ENCODE measurements around the gene CCSER1.
"Not testable (repeated sequence)": the region's sequence is repeated elsewhere in the genome, so short reads cannot be mapped to it uniquely, and the experiment has no call there.

CCSER1 gene

DNA sequence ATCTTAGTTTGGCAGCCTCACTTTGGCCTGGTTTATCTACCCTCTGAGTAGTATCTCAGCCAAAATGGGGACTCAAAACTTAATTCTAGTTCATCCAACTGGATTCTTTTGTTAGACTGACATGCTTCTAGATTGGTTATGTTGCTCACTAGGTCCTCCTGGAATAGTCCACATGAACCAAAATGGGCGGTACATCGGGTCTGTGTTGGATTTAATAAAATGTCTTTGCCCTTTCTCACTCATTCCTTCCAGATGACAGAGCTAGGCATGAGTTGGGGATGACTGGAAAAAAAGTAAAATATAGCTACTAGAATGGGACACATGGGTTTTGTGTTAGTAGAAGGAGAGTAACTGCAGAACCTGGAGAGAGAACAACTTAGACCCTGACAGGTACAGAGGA lies 247.9 kb downstream of the CCSER1 start:
- no peak for TF ChIP-seq EZH2phosphoT487 (IDR thresholded peaks at IDR 0.05; ENCODE audit: borderline replicate concordance, low read length)
- TF ChIP-seq, protein P1, sequence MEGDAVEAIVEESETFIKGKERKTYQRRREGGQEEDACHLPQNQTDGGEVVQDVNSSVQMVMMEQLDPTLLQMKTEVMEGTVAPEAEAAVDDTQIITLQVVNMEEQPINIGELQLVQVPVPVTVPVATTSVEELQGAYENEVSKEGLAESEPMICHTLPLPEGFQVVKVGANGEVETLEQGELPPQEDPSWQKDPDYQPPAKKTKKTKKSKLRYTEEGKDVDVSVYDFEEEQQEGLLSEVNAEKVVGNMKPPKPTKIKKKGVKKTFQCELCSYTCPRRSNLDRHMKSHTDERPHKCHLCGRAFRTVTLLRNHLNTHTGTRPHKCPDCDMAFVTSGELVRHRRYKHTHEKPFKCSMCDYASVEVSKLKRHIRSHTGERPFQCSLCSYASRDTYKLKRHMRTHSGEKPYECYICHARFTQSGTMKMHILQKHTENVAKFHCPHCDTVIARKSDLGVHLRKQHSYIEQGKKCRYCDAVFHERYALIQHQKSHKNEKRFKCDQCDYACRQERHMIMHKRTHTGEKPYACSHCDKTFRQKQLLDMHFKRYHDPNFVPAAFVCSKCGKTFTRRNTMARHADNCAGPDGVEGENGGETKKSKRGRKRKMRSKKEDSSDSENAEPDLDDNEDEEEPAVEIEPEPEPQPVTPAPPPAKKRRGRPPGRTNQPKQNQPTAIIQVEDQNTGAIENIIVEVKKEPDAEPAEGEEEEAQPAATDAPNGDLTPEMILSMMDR (IDR thresholded peaks at IDR 0.05; ENCODE audit: low read depth, low read length, poor library complexity, severe bottlenecking) = no peak
- H3K4me1 ChIP-seq (ENCODE audit: control insufficient read depth, low read length) = no peaks in the 10 kb centered on the region
- H3K4me3 ChIP-seq (ENCODE audit: low read length) = no peak overlapping the region
- no peaks in the 10 kb centered on the region for H3K79me2 ChIP-seq (ENCODE audit: control insufficient read depth, low read length)
- no peaks in the 10 kb centered on the region for H3F3A ChIP-seq (ENCODE audit: control insufficient read depth, insufficient read depth)
- H3K9me3 ChIP-seq (ENCODE audit: control insufficient read depth, insufficient read depth, low read length) = no peaks in the 10 kb centered on the region
- no peak overlapping the region for H3K27ac ChIP-seq (ENCODE audit: low read depth, low read length)
- H3K4me2 ChIP-seq (ENCODE audit: low read length) = no peak overlapping the region
- H4K20me1 ChIP-seq (ENCODE audit: control insufficient read depth, insufficient read depth, low read depth, low read length) = no peaks in the 10 kb centered on the region
- no peaks in the 10 kb centered on the region for H3K36me3 ChIP-seq (ENCODE audit: control insufficient read depth, low read length)
- no peaks in the 10 kb centered on the region for H3K9me2 ChIP-seq (replicated peaks; ENCODE audit: control insufficient read depth, low read length)
- no peaks in the 10 kb centered on the region for H3K27me3 ChIP-seq (ENCODE audit: control insufficient read depth, low read length)

DNA sequence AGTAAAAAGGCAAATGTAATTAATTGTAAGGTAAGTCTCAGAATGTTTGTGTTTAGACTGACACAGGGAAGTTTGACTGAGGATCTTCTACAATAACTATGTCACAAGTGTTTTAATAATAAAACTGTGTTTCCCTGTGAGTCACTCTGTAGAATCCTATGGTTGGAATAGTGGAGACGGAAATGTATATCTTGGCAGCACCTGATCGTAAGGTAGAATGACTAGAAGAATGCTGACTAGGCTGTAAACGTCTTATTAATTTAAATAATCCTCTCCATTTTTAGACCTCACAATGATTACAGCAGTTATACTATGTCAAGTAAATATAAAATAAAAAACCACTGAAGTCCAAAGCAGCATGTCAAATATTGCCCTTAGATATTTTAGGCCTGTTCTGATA lies 266.0 kb downstream of the CCSER1 start:
- Histone ChIP-seq H3K79me2 (ENCODE audit: control insufficient read depth, low read length) (no peaks in the 10 kb centered on the region), H3K36me3 (ENCODE audit: control insufficient read depth, low read length) (no peaks in the 10 kb centered on the region), H3K27ac (ENCODE audit: low read depth, low read length) (no peak overlapping the region), H3K4me1 (ENCODE audit: control insufficient read depth, low read length) (no peaks in the 10 kb centered on the region), H3K4me2 (ENCODE audit: low read length) (no peak overlapping the region), H3F3A (ENCODE audit: control insufficient read depth, insufficient read depth) (no peaks in the 10 kb centered on the region), H3K9me2 (replicated peaks; ENCODE audit: control insufficient read depth, low read length) (no peaks in the 10 kb centered on the region), H3K27me3 (ENCODE audit: control insufficient read depth, low read length) (no peaks in the 10 kb centered on the region), H3K9me3 (ENCODE audit: control insufficient read depth, insufficient read depth, low read length) (no peaks in the 10 kb centered on the region), H4K20me1 (ENCODE audit: control insufficient read depth, insufficient read depth, low read depth, low read length) (no peaks in the 10 kb centered on the region), H3K4me3 (ENCODE audit: low read length) (no peak overlapping the region)
- TF ChIP-seq, protein P1 (IDR thresholded peaks at IDR 0.05; ENCODE audit: low read depth, low read length, poor library complexity, severe bottlenecking) = no peak
- TF ChIP-seq EZH2phosphoT487 (IDR thresholded peaks at IDR 0.05; ENCODE audit: borderline replicate concordance, low read length) = no peak

DNA sequence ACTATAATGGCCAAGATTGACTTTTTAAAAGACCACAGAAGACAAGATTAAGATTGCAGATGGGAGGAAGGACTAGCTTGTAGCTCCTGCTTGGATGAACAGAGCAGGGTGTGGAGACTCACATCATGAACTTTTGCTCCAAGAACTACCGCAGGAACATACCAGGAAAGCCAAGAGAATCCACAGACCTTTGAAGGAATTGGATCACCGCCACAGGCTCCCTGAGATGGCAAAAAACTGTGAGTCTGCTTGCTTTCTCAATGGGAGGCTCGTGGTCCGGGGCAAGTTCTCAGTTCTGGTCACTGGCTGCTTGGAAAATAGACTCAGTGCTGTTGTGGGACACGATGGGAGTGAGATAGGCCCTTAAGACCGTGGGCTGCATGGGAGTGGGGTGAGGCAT lies 276.6 kb downstream of the CCSER1 start:
- no peak overlapping the region for H3K4me3 ChIP-seq (ENCODE audit: low read length)
- no peaks in the 10 kb centered on the region for H3K4me1 ChIP-seq (ENCODE audit: control insufficient read depth, low read length)
- no peaks in the 10 kb centered on the region for H3K36me3 ChIP-seq (ENCODE audit: control insufficient read depth, low read length)
- no peak for TF ChIP-seq EZH2phosphoT487 (IDR thresholded peaks at IDR 0.05; ENCODE audit: borderline replicate concordance, low read length)
- TF ChIP-seq, protein P1 (IDR thresholded peaks at IDR 0.05; ENCODE audit: low read depth, low read length, poor library complexity, severe bottlenecking) = no peak
- no peaks in the 10 kb centered on the region for H3K27me3 ChIP-seq (ENCODE audit: control insufficient read depth, low read length)
- H3K9me3 ChIP-seq (ENCODE audit: control insufficient read depth, insufficient read depth, low read length) = no peaks in the 10 kb centered on the region
- no peak overlapping the region for H3K4me2 ChIP-seq (ENCODE audit: low read length)
- no peaks in the 10 kb centered on the region for H4K20me1 ChIP-seq (ENCODE audit: control insufficient read depth, insufficient read depth, low read depth, low read length)
- H3K9me2 ChIP-seq (replicated peaks; ENCODE audit: control insufficient read depth, low read length) = no peaks in the 10 kb centered on the region
- H3K27ac ChIP-seq (ENCODE audit: low read depth, low read length) = no peak overlapping the region
- no peaks in the 10 kb centered on the region for H3F3A ChIP-seq (ENCODE audit: control insufficient read depth, insufficient read depth)
- H3K79me2 ChIP-seq (ENCODE audit: control insufficient read depth, low read length) = no peaks in the 10 kb centered on the region

DNA sequence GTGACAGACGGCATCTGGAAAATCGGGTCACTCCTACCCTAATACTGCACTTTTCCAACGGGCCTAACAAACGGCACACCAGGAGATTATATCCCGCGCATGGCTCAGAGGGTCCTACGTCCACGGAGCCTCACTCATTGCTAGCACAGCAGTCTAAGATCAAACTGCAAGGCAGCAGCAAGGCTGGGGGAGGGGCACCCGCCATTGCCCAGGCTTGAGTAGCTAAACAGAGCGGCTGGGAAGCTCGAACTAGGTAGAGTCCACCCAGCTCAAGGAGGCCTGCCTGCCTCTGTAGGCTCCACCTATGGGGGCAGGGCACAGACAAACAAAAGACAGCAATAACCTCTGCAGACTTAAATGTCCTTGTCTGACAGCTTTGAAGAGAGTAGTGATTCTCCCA lies 280.7 kb downstream of the CCSER1 start:
- H3K79me2 ChIP-seq (ENCODE audit: control insufficient read depth, low read length) = not testable (repeated sequence)

DNA sequence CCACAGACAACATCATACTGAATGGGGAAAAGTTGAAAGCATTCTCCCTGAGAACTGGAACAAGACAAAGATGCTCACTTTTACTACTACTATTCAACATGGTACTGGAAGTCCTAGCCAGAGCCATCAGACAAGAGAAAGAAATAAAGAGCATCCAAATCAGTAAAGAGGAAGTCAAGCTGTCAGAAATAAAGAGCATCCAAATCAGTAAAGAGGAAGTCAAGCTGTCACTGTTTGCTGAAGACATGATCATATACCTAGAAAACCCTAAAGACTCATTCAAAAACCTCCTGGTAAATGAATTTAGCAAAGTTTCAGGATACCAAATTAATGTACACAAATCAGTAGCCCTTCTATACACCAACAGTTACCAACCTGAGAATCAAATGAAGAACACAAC lies 285.6 kb downstream of the CCSER1 start:
- H3F3A ChIP-seq (ENCODE audit: control insufficient read depth, insufficient read depth); H3K9me2 ChIP-seq (replicated peaks; ENCODE audit: control insufficient read depth, low read length); H4K20me1 ChIP-seq (ENCODE audit: control insufficient read depth, insufficient read depth, low read depth, low read length); H3K27ac ChIP-seq (ENCODE audit: low read depth, low read length); H3K4me1 ChIP-seq (ENCODE audit: control insufficient read depth, low read length); H3K4me3 ChIP-seq (ENCODE audit: low read length); H3K79me2 ChIP-seq (ENCODE audit: control insufficient read depth, low read length); H3K36me3 ChIP-seq (ENCODE audit: control insufficient read depth, low read length); H3K4me2 ChIP-seq (ENCODE audit: low read length); H3K27me3 ChIP-seq (ENCODE audit: control insufficient read depth, low read length); H3K9me3 ChIP-seq (ENCODE audit: control insufficient read depth, insufficient read depth, low read length): not testable (repeated sequence)

More for the DNA sequence above, 280.7 kb downstream of the CCSER1 start:
- H3K27ac ChIP-seq (ENCODE audit: low read depth, low read length); H3K4me1 ChIP-seq (ENCODE audit: control insufficient read depth, low read length); H3K9me3 ChIP-seq (ENCODE audit: control insufficient read depth, insufficient read depth, low read length); H3K4me2 ChIP-seq (ENCODE audit: low read length); H3K27me3 ChIP-seq (ENCODE audit: control insufficient read depth, low read length); H4K20me1 ChIP-seq (ENCODE audit: control insufficient read depth, insufficient read depth, low read depth, low read length); H3K4me3 ChIP-seq (ENCODE audit: low read length); H3K9me2 ChIP-seq (replicated peaks; ENCODE audit: control insufficient read depth, low read length); H3K36me3 ChIP-seq (ENCODE audit: control insufficient read depth, low read length); H3F3A ChIP-seq (ENCODE audit: control insufficient read depth, insufficient read depth): not testable (repeated sequence)
